ENCODE results near the gene NEDD4L.

DNA sequence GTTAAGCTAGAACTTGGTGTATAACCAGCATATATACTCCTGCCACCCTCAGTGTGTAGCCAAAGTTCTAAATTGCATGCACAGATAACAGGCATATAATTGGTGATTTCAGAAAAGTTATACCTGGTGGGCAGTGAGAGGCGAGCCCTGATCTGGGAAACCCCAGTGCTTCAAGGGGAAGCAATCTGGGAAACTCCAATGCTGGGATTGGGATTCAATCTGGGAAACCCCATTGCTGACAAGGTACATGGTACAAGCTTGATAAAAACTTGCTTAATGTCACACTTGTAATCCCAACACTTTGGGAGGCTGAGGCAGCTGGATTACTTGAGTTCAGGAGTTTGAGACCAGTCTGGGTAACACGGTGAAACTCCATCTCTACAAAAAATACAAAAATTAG is 147.6 kb downstream of the NEDD4L start:
- TF ChIP-seq CTCF (IDR thresholded peaks at IDR 0.05; ENCODE audit: insufficient read depth, low read depth, low read length): no peak
- TF ChIP-seq EZH2 (IDR thresholded peaks at IDR 0.05; ENCODE audit: insufficient read depth, low read length): no peak
